Osteocyte (in vitro differentiated cells): ENCODE data around the gene TPM1. TPM values are rescaled to one million over a fixed set of nuclear protein-coding genes. Genes with fewer than 3 reads are reported as not detected.
A peak's percentile ranks its signal among the peaks of the same experiment; 100 is the strongest.
"Not testable (repeated sequence)": the region's sequence is repeated elsewhere in the genome, so short reads cannot be mapped to it uniquely, and the experiment has no call there.

Source experiments
- DNase-seq: peaks from one replicate; pipeline ENCODE4 v3.0.0; 2021; ENCODE audit warnings: mixed read lengths; ENCODE audit not compliant: unreplicated experiment; ENCODE audit errors: extremely low spot score
- H3K27ac Mint-ChIP-seq: one replicate; pipeline ENCODE4 v1.8.0; 2021; ENCODE audit warnings: mild to moderate bottlenecking, mixed read lengths; ENCODE audit not compliant: unreplicated experiment
- H3K27me3 Mint-ChIP-seq: one replicate; pipeline ENCODE4 v1.8.0; 2021; ENCODE audit warnings: mixed read lengths; ENCODE audit not compliant: unreplicated experiment
- H3K36me3 Mint-ChIP-seq: one replicate; pipeline ENCODE4 v1.8.0; 2021; ENCODE audit warnings: mixed read lengths; ENCODE audit not compliant: unreplicated experiment
- H3K4me1 Mint-ChIP-seq: one replicate; pipeline ENCODE4 v1.8.0; 2021; ENCODE audit warnings: mixed read lengths; ENCODE audit not compliant: unreplicated experiment
- H3K4me3 Mint-ChIP-seq: one replicate; pipeline ENCODE4 v1.8.0; 2021; ENCODE audit warnings: mild to moderate bottlenecking, moderate library complexity, mixed read lengths; ENCODE audit not compliant: unreplicated experiment
- H3K9me3 Mint-ChIP-seq: one replicate; pipeline ENCODE4 v1.8.0; 2021; ENCODE audit warnings: mixed read lengths; ENCODE audit not compliant: unreplicated experiment
- total RNA-seq: library from RNA; stranded (reverse); gene quantifications from 2 replicates; pipeline ENCODE4 v1.2.1, GENCODE V29; 2021
- TF ChIP-seq, protein P1 (sequence below): fragments of 200-600 bp; sonication (generic); IDR thresholded peaks from 2 replicates; pipeline ENCODE4 v1.5.0; 2021; ENCODE audit warnings: antibody characterized with exemption, mild to moderate bottlenecking, moderate library complexity

The TPM1 gene
- total RNA-seq, 1 donor from 2014 or later: 1,747 TPM

DNA sequence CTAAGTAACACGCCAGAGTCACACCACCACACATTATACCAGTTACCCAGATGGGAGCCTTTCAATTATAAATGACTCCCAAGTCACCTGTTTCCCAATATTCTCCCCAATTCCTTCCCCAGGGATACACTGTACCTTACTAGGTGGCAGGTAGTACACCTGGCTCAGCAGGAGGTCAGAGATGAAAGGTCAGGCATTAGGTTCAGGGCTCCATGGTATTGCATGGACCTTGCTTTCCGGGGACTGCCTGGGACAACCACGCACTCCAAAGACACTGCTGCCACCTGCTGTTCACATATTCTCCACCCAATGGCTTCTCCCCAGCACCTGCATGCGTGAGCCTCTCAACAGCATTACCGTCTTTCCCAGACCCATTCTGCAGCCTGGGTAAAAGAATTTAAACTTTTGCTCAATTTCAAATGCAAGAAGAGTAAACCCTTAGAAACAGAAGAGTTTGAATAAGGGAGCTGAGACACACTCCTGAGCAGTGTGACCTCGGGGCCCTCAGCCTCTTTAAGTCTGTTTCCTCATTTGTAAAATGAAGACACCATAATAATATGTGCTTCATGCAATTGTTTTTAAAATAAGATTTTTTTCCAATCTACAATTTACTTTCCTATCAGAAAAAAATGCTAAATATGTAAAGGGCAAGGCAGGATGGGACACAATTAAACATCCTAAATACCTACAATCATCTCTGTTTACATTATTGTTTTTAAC, 51.1 kb downstream of the TPM1 start:
- no peak for DNase-seq
- no peaks in the 10 kb centered on the region for H3K9me3 Mint-ChIP-seq
- no peaks in the 10 kb centered on the region for H3K36me3 Mint-ChIP-seq
- no peak overlapping the region for H3K4me3 Mint-ChIP-seq
- H3K27ac Mint-ChIP-seq: no peak overlapping the region
- H3K27me3 Mint-ChIP-seq: no peaks in the 10 kb centered on the region
- TF ChIP-seq, protein P1, sequence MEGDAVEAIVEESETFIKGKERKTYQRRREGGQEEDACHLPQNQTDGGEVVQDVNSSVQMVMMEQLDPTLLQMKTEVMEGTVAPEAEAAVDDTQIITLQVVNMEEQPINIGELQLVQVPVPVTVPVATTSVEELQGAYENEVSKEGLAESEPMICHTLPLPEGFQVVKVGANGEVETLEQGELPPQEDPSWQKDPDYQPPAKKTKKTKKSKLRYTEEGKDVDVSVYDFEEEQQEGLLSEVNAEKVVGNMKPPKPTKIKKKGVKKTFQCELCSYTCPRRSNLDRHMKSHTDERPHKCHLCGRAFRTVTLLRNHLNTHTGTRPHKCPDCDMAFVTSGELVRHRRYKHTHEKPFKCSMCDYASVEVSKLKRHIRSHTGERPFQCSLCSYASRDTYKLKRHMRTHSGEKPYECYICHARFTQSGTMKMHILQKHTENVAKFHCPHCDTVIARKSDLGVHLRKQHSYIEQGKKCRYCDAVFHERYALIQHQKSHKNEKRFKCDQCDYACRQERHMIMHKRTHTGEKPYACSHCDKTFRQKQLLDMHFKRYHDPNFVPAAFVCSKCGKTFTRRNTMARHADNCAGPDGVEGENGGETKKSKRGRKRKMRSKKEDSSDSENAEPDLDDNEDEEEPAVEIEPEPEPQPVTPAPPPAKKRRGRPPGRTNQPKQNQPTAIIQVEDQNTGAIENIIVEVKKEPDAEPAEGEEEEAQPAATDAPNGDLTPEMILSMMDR: peak; percentile 94
- peaks cover 33% of the 10 kb centered on the region for H3K4me1 Mint-ChIP-seq

DNA sequence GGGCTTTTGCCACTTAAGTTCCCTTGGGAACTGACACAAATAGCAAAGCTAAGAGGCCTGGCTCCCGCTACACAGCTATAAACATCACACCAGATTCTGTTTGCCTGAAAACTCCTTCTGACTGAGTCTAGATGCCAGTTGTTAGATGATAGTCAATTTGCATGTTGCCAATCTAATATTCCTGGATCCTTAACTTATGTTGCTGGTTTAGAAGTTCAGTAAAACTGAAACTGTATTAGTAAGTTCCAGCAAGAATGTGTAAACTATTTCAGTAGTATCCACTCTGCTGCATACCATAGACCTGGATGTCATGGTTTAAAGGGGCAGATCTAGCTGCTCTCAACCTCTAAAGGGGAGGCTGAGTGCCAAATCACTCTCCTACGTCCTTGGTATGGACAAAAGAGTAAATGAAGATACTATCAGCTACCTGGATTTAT, 52.0 kb downstream of the TPM1 start:
- DNase-seq: no peak
- Mint-ChIP-seq H3K36me3 (no peaks in the 10 kb centered on the region), H3K27ac (no peak overlapping the region), H3K4me1 (peaks cover 25% of the 10 kb centered on the region), H3K9me3 (no peaks in the 10 kb centered on the region), H3K27me3 (no peaks in the 10 kb centered on the region), H3K4me3 (no peak overlapping the region)
- TF ChIP-seq, protein P1: no peak

DNA sequence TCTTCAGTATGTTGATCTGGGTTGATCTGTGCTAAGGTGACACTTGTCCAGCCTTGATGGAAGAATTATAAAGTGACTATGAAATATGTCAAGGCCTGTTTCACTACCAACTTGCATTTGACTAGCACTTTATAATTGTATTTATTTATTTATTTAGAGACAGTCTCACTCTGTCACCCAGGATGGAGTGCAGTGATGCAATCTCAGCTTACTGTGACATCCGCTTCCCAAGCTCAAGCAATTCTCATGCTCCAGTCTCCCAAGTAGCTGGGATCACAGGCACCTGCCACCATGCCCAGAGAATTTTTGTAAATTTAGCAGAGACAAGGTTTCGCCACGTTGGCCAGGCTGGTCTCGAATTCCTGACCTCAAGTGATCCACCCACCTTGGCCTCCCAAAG, 53.6 kb downstream of the TPM1 start:
- no peak overlapping the region for H3K27ac Mint-ChIP-seq
- H3K36me3 Mint-ChIP-seq: no peaks in the 10 kb centered on the region
- H3K4me3 Mint-ChIP-seq: no peak overlapping the region
- peaks cover 20% of the 10 kb centered on the region for H3K4me1 Mint-ChIP-seq
- H3K27me3 Mint-ChIP-seq: no peaks in the 10 kb centered on the region
- TF ChIP-seq, protein P1: no peak
- no peaks in the 10 kb centered on the region for H3K9me3 Mint-ChIP-seq
- DNase-seq: no peak

DNA sequence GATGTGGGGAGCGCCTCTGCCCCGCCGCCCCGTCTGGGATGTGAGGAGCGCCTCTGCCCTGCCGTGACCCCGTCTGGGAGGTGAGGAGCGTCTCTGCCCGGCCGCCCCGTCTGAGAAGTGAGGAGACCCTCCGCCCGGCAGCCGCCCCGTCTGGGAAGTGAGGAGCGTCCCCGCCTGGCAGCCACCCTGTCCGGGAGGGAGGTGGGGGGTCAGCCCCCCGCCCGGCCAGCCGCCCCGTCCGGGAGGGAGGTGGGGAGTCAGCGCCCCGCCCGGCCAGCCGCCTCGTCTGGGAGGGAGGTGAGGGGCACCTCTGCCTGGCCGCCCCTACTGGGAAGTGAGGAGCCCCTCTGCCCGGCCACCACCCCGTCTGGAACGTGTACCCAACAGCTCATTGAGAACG, 56.4 kb downstream of the TPM1 start:
- H3K27me3 Mint-ChIP-seq, H3K4me3 Mint-ChIP-seq, H3K36me3 Mint-ChIP-seq, H3K27ac Mint-ChIP-seq, DNase-seq, H3K9me3 Mint-ChIP-seq: not testable (repeated sequence)
- H3K4me1 Mint-ChIP-seq: peaks cover 17% of the 10 kb centered on the region

DNA sequence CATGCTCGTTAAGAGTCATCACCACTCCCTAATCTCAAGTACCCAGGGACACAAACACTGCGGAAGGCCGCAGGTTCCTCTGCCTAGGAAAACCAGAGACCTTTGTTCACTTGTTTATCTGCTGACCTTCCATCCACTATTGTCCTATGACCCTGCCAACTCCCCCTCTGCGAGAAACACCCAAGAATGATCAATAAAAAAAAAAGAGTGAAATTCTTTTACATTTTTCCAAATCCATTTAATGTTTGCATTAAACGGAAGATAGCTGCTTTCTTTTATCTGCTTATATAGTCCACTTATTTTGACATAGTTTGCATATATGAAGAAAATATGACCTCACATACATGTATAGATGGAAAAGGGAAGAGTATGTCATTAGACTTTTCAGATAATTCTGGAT, 57.0 kb downstream of the TPM1 start:
- not testable (repeated sequence) for H3K27me3 Mint-ChIP-seq, H3K27ac Mint-ChIP-seq, DNase-seq, H3K36me3 Mint-ChIP-seq, H3K9me3 Mint-ChIP-seq, H3K4me3 Mint-ChIP-seq
- peaks cover 15% of the 10 kb centered on the region for H3K4me1 Mint-ChIP-seq

DNA sequence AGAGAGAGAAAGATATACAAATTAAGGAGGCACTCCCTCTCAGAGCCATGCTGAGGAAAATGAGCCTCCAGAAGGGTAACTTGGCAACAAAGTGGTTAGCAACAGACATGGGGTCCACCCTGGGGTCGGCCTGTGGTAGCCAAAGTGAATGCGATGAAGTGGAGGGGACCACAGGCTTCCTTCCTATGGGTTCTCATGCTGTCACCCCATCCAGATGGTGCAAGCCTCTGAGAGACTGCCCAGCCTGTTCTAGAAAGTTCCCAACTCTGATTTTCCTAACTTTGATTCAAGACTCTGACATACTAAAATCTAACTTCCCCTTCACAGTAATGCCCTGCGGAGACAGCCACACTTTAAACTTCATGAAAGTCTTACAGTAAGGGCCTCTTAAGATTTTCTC, 60.9 kb downstream of the TPM1 start:
- Mint-ChIP-seq H3K36me3 (no peaks in the 10 kb centered on the region), H3K27ac (no peak overlapping the region), H3K9me3 (no peaks in the 10 kb centered on the region), H3K4me3 (no peak overlapping the region), H3K27me3 (no peaks in the 10 kb centered on the region), H3K4me1 (peaks cover 13% of the 10 kb centered on the region)
- DNase-seq: no peak
- TF ChIP-seq, protein P1: no peak
